GM21737 (cell line): ENCODE results near the gene TATDN2.
A peak's percentile ranks its signal among the peaks of the same experiment; 100 is the strongest.
"Not testable (repeated sequence)": the region's sequence is repeated elsewhere in the genome, so short reads cannot be mapped to it uniquely, and the experiment has no call there.

Source experiments
- ATAC-seq: cut with Tn5 transposase; IDR thresholded peaks from one replicate; pipeline ENCODE4 v1.9.1; 2021; ENCODE audit warnings: mild to moderate bottlenecking, moderate library complexity; ENCODE audit not compliant: unreplicated experiment

The TATDN2 gene

GRCh38 chr3:10289077-10289476 lies 40.8 kb downstream of the TATDN2 start:
- ATAC-seq: no peak

GRCh38 chr3:10289787-10290355 lies 41.6 kb downstream of the TATDN2 start:
- ATAC-seq: no peak

- ATAC-seq: no peak
Measured at GRCh38 chr3:10290481-10291176, 42.4 kb downstream of the TATDN2 start.

GRCh38 chr3:10291641-10292040 lies 43.4 kb downstream of the TATDN2 start:
- ATAC-seq: no peak

- ATAC-seq: peak; percentile 78
Measured at GRCh38 chr3:10292505-10293419, 44.5 kb downstream of the TATDN2 start, which contains the start of gene GHRL. Gene GHRL, minus strand, starts transcription at chr3:10292947. Its CDS starts 2,767 bp downstream, at chr3:10290180.

GRCh38 chr3:10294030-10294586 lies 45.8 kb downstream of the TATDN2 start:
- no peak for ATAC-seq

- not testable (repeated sequence) for ATAC-seq
Measured at GRCh38 chr3:10298064-10298463, 49.8 kb downstream of the TATDN2 start.

GRCh38 chr3:10299175-10299574 lies 50.9 kb downstream of the TATDN2 start:
- ATAC-seq: no peak

GRCh38 chr3:10299679-10300078 lies 51.4 kb downstream of the TATDN2 start:
- ATAC-seq: no peak

- no peak for ATAC-seq
Measured at GRCh38 chr3:10300087-10300486, 51.8 kb downstream of the TATDN2 start.

- ATAC-seq: no peak
Measured at GRCh38 chr3:10303105-10303504, 54.8 kb downstream of the TATDN2 start.

GRCh38 chr3:10303785-10304184 lies 55.5 kb downstream of the TATDN2 start:
- no peak for ATAC-seq

- no peak for ATAC-seq
Measured at GRCh38 chr3:10304905-10305304, 56.6 kb downstream of the TATDN2 start.

- ATAC-seq: no peak
Measured at GRCh38 chr3:10305331-10305902, 57.2 kb downstream of the TATDN2 start.

- no peak for ATAC-seq
Measured at GRCh38 chr3:10306156-10306555, 57.9 kb downstream of the TATDN2 start.

GRCh38 chr3:10308678-10309077 lies 60.4 kb downstream of the TATDN2 start:
- ATAC-seq: no peak

- ATAC-seq: no peak
Measured at GRCh38 chr3:10309736-10310135, 61.5 kb downstream of the TATDN2 start.

GRCh38 chr3:10310578-10310977 lies 62.3 kb downstream of the TATDN2 start:
- ATAC-seq: no peak

GRCh38 chr3:10311710-10312109 lies 63.5 kb downstream of the TATDN2 start:
- no peak for ATAC-seq

- ATAC-seq: no peak
Measured at GRCh38 chr3:10312391-10312790, 64.1 kb downstream of the TATDN2 start.

GRCh38 chr3:10312861-10313260 lies 64.6 kb downstream of the TATDN2 start:
- ATAC-seq: no peak
